Superior temporal gyrus (tissue), 1 donor: ENCODE data around the gene GDI1.

ENCODE experiments used
- DNase-seq: peaks from one replicate; pipeline ENCODE4 v3.0.0-alpha.2; 2016; ENCODE audit errors: extremely low spot score

Gene GDI1

DNA sequence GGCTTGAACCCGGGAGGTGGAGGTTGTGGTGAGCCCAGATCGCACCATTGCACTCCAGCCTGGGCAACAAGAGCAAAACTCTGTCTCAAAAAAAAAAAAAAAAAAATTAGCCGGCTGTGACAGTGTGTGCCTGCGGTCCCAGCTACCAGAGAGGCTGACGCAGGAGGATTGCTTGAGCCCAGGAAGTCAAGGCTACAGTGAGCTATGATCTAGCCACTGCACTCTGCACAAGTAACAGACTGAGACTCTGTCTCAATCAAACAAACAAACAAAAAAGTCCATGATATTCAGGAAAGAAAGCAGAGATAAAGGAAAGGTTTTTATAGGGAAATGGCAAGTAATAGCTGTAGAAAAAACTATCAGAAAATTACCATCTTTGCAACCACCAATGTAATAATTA, 44.2 kb downstream of the GDI1 start:
- no peak for DNase-seq

GRCh38 chrX:154481911-154482601, 45.1 kb downstream of the GDI1 start:
- DNase-seq = no peak

GRCh38 chrX:154482786-154483185, 45.8 kb downstream of the GDI1 start:
- no peak for DNase-seq

DNA sequence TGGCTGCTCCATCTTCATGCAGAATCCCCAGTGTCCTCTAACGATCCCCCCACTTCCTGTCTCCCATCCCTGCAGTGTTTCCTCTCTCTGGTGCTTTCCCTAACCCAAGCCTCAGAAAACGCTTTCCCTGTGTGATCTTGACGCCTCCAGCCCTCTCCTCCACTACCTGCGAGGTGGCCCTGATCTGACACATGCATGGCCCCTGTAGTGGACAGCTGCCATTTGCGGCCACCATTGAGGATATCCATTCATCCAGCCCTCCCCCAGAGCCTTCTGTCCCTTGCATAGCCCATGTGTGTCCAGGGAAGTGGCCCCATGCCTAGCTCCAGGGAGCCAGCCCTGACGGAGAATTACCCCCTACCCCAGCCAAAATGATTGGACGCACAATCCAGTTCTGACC, 46.4 kb downstream of the GDI1 start:
- no peak for DNase-seq

- no peak for DNase-seq
These were observed 47.5 kb downstream of the GDI1 start for GRCh38 chrX:154484255-154485149.

GRCh38 chrX:154485150-154486051, 48.4 kb downstream of the GDI1 start:
- DNase-seq = no peak

DNA sequence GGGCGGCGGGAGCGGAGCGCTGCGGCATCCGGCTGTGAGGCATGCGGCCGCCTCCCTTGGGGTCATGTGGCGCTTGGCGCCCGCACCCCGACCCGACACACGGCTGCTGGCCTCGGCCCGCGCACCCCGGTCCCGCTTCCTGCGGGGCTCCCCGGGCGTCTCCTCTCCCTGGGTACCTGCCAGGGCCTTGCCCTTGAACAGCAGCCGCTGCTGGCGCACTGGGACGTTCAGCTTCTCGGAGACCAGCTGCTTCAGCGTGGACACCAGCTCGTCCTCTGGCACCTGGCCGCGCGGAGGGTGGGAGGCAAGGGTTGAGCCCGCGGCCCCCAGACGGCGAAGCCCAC, 49.1 kb downstream of the GDI1 start:
- DNase-seq = no peak

GRCh38 chrX:154486396-154487207, 49.6 kb downstream of the GDI1 start, which contains the start of gene UBL4A:
Gene UBL4A (minus strand): TSS chrX:154486615. CDS start chrX:154486584, 31 bp downstream.
- no peak for DNase-seq

DNA sequence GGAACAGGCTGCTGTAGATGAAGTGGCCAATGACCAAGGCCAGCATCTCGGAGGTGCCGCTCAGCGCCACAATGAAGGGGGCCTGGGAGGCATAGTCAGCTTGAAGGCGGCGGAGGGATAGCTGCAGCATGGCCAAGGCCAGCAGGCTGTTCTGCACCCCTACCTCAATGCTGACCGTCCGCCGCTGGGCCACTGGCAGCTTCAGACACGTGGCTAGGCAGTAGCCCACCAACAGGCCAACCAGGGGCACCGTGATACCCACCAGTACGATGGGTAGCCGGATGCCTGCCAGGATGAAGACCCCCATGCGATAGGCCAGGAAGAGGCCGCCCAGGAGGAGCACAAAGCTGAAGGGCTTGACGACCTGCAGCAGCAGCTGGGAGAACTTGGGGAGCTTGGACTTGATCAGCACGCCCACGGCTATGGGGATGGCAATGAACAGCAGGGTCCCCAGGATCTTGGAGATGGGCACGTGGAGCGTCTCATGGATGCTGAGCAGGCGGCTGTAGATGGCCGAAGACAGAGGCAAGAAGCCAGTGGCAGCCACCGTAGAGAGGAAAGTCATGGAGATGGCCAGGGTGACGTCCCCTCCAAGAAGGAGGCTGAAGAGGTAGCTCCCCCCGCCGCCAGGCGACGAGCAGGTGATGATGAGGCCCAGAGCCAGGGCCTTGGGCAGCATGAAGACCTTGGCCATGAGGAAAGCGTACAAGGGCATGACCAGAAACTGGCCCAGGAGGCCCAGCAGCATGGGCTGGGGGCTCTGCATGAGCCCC, 50.8 kb downstream of the GDI1 start:
- no peak for DNase-seq

- DNase-seq = no peak
These were observed 51.6 kb downstream of the GDI1 start for GRCh38 chrX:154488336-154489075.

GRCh38 chrX:154489182-154489581, 52.2 kb downstream of the GDI1 start:
- DNase-seq = no peak

DNA sequence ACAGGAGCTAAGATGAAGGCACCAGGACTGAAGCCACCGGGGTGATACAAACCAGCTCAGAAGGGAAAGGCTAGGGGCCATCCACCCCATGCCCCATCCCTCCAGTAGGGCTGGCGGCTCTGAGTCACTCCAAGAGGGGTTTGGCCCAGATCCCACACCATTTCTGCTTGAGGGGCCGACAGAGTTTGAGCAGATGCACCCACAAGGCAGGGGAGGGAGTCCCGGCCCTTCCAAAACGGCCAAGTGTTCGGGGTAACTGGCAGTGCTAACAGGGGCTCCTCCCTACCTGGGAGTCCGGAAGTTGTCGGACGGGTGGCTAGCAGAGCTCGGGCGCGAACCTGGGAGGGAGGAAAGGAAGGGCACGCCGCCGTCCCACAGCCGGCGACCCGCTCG, 53.1 kb downstream of the GDI1 start:
- DNase-seq = no peak

- DNase-seq = peak; percentile 89
These were observed 53.6 kb downstream of the GDI1 start, which contains the start of gene SLC10A3 for GRCh38 chrX:154490414-154491083. Gene SLC10A3 (minus strand): TSS chrX:154490629. CDS start chrX:154488940, 1,689 bp downstream.
